Neural progenitor cell (in vitro differentiated cells): ENCODE measurements around the gene UBE2G2.

Experiments
- EZH2 ChIP-seq: fragments of 200-600 bp; sonication (generic); IDR thresholded peaks from 2 replicates; pipeline ENCODE4 v1.6.1; 2017; ENCODE audit warnings: antibody characterized with exemption, mild to moderate bottlenecking, moderate library complexity
- TF ChIP-seq, protein P1 (sequence below): fragments of 200-600 bp; sonication (generic); IDR thresholded peaks from 2 replicates; pipeline ENCODE4 v1.5.1; 2017; ENCODE audit warnings: antibody characterized with exemption, mild to moderate bottlenecking

DNA sequence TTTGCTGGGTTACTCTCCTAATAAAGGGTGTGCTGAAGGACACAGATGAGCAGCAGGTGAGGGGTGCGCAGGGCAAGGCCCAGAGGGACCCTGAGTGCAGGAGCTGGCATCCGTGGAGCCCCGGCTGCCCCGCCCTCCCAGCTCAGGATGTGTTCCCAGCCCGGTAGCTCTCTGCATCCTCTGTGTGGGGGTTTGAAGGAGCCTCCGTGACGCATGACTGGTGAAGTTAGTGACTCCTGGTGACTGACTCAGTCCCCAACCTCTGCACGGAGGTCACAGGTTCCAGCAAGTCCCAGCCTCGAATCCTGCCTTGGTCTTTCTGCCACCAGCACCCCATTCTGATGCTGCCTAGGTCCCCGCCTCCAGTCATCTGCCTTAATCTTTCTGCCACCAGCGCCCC lies 68.7 kb downstream of the UBE2G2 start:
- TF ChIP-seq, protein P1, sequence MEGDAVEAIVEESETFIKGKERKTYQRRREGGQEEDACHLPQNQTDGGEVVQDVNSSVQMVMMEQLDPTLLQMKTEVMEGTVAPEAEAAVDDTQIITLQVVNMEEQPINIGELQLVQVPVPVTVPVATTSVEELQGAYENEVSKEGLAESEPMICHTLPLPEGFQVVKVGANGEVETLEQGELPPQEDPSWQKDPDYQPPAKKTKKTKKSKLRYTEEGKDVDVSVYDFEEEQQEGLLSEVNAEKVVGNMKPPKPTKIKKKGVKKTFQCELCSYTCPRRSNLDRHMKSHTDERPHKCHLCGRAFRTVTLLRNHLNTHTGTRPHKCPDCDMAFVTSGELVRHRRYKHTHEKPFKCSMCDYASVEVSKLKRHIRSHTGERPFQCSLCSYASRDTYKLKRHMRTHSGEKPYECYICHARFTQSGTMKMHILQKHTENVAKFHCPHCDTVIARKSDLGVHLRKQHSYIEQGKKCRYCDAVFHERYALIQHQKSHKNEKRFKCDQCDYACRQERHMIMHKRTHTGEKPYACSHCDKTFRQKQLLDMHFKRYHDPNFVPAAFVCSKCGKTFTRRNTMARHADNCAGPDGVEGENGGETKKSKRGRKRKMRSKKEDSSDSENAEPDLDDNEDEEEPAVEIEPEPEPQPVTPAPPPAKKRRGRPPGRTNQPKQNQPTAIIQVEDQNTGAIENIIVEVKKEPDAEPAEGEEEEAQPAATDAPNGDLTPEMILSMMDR: no peak
- no peak for TF ChIP-seq EZH2
